Subcutaneous adipose tissue (tissue), 4 donors: ENCODE measurements around the gene SCRN2. TPM values are rescaled to one million over a fixed set of nuclear protein-coding genes. Genes with fewer than 3 reads are reported as not detected.

Experiments
- total RNA-seq, 4 donors: library from RNA; depleted of rRNA; stranded (reverse); fragments of >200 nt; gene quantifications; one replicate each; pipeline ENCODE4 v1.1.0, GENCODE V29; 2016
- TF ChIP-seq, protein P1 (sequence below): fragments of 450-650 bp; IDR thresholded peaks from one replicate; pipeline ENCODE4 v1.5.1; 2016; ENCODE audit warnings: low read depth, mild to moderate bottlenecking, control low read depth, antibody characterized with exemption, moderate library complexity

SCRN2 gene
- 100 to 1,000 TPM in 2 of 4 donors, 10 to 100 TPM in 2; 32.8 to 194 (median 79.8) TPM for total RNA-seq

GRCh38 chr17:47840742-47841487 is at the start of gene SCRN2:
SCRN2 (minus strand) TSS chr17:47841273; CDS start chr17:47840843, 430 bp downstream.
- TF ChIP-seq, protein P1, sequence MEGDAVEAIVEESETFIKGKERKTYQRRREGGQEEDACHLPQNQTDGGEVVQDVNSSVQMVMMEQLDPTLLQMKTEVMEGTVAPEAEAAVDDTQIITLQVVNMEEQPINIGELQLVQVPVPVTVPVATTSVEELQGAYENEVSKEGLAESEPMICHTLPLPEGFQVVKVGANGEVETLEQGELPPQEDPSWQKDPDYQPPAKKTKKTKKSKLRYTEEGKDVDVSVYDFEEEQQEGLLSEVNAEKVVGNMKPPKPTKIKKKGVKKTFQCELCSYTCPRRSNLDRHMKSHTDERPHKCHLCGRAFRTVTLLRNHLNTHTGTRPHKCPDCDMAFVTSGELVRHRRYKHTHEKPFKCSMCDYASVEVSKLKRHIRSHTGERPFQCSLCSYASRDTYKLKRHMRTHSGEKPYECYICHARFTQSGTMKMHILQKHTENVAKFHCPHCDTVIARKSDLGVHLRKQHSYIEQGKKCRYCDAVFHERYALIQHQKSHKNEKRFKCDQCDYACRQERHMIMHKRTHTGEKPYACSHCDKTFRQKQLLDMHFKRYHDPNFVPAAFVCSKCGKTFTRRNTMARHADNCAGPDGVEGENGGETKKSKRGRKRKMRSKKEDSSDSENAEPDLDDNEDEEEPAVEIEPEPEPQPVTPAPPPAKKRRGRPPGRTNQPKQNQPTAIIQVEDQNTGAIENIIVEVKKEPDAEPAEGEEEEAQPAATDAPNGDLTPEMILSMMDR = no peak

GRCh38 chr17:47889734-47890529 is 48.9 kb upstream of the SCRN2 start:
- TF ChIP-seq, protein P1 = no peak

GRCh38 chr17:47888293-47888692 is 47.2 kb upstream of the SCRN2 start:
- TF ChIP-seq, protein P1 = no peak

DNA sequence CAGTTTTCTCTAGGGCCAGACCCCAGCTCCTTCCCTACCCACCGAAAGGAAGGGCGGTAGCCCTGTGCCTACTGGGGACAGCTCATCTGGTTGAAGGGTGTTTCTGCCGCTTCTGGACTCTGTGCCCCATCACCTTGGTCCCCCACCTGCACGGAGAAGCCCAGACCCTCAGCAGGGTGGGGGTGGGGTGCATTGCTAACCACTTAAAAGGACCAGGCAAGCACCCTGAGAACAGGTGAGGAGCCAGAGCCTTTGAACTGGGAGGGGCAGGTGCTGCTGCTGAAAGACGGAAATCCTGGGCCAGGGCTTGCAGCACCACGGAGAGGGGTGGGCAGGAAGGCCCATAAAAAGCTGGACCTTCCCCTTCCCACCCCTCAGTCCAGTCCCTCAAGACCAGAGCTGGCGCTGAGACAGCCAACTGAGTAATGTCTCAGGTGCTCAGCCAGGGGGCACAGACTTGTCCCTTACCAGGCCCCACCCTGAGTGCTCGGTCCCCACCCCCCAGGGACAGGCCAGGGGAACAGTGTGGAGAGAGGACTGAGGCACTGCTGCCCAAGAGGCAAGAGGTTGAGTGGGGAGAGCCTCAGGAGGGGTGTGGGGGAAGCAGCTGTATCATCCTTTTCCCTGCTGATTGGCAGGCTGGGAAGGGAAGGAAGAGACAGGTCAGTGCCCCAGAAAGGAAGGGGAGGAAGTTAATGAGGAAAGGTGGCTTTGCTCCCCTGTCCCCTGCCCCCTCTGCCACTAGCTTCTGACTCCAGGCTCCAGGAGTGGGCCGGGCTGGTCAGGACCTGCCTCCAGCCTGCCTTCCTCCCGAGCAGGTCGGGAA is 44.0 kb upstream of the SCRN2 start:
- TF ChIP-seq, protein P1 = no peak

DNA sequence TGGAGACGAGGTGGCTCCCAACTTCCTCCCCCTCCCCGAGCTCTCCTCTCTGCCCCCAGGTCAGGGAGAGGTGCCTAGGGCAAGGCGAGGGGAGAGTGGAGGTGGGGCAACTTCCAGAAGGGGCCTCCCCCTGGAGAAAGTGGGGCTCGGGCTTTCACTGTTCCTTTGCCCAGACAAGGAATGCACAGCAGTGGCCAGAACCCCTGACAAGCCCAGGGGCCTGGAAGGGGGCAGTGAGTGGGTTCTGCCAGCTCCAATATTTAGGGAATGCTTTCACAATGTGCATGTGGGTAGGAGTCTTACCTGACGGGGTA is 43.3 kb upstream of the SCRN2 start:
- TF ChIP-seq, protein P1 = no peak

DNA sequence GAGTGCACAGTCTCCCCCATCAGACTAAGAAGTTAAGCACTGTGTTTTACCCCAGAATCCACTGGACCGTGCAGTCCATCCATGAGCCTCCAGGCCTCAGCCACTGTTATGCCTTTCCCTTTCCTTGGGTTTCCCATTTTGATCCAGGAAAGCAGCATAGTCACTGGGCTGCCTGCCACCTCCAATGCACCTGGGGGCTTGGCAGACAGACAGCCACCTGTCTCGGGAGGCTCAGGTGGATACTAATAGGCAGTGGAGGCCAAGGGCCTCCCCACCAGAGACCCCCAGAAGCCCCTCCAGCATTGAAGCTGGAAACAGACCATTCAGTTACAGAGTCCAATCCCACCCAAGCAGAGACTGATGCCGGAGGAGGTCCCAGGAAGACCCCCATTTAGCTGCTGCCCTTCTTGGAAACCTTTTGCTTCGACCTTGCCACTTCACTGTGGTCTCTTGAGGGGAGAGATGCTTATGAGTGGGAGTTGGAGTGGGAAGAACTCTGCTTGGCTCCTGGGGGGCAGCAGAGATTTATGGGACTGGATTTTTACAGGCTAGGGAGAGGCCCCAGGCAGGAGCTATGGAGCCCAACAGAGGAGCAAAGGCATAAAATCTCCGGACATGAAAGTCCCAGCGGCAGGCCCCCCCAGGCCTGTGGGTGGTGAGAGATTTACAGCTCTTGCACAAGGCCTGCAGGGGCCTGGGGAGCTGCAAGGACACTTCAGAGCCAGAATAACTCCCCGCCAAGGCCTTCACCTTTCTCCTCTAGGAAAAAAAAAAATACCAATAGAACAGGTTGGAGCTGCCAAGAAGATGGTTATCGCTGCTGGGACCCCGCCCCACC is 42.7 kb upstream of the SCRN2 start:
- TF ChIP-seq, protein P1 = no peak
